GM19395 (cell line): ENCODE data around the gene PHACTR4.
"Not testable (repeated sequence)": the region's sequence is repeated elsewhere in the genome, so short reads cannot be mapped to it uniquely, and the experiment has no call there.

Experiments
- ATAC-seq: cut with Tn5 transposase; IDR thresholded peaks from one replicate; pipeline ENCODE4 v1.9.1; 2021; ENCODE audit warnings: mild to moderate bottlenecking, moderate library complexity; ENCODE audit not compliant: unreplicated experiment

PHACTR4 gene

DNA sequence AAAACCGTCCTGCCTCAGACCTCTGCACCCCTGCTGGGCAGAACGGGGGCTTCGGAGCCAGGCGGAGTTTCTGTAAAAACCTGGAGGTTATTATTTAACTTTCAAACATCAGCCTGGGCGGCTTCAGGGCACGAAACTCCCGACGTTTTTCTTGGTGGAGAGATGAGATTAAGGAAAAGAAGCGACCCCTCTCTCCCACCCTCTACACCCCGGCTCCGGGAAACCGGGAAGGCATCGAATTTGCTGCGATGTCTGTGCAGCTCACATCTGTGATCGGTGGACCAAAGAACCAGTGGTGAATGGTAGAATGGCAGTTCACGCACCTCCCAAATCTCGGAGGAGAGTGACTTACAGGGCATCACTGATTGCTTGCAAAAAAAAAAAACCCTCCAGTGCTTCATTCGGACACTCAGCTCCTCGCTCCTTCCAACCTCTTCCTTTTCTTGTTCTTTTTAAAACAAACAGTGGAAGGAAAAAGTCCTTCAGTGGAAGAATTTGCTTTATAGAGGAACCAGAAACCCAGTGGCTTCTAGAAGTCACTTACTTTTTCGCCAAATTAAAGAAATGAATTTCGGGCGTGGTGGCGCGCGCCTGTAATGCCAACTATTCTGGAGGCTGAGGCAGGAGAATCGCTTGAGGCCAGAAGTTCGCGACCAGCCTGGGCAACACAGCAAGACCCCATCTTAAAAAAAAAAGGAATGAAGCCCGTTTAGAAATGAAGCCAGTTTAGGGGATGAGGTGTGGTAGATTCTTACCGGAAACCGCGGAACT, 884 bp downstream of the PHACTR4 start:
- peak; percentile 18 for ATAC-seq

- ATAC-seq: no peak
These were observed 1.5 kb downstream of the PHACTR4 start for GRCh38 chr1:28371010-28371377.

- ATAC-seq: not testable (repeated sequence)
These were observed 3.9 kb downstream of the PHACTR4 start for GRCh38 chr1:28373450-28373849.

DNA sequence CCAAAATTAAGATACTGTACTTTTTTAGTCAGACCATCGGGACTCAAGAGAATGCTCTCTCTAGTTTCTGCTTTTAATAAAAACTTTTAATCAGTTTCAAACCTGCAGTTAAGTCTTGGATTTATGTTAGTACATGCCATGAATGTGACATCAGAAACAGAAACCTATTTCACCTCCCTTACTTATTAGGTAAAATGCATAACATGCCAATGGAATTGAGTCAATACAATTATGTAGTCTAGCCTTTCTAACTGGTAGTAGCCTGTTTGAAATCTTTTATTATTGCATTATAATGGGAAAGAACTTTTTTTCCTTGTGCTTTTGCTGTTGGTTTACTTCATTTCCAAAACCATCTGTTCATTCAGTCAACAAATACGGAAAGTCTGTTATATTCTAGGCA, 4.8 kb downstream of the PHACTR4 start:
- no peak for ATAC-seq

DNA sequence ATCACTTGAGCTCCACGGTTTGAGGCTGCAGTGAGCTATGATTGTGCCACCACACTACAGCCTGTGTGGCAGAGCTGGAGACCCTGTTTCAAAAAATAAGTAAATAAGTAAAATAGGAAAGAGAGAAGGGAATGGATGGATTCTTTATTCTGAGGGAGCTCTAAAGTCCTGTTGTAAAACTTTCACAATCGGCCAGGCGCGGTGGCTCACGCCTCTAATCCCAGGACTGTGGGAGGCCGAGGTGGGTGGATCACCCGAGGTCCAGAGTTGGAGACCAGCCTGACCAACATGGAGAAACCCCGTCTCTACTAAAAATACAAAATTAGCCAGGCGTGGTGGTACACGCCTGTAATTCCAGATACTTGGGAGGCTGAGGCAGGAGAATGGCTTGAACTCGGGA, 6.1 kb downstream of the PHACTR4 start:
- ATAC-seq: not testable (repeated sequence)

- not testable (repeated sequence) for ATAC-seq
These were observed 6.7 kb downstream of the PHACTR4 start for GRCh38 chr1:28376195-28376594.

DNA sequence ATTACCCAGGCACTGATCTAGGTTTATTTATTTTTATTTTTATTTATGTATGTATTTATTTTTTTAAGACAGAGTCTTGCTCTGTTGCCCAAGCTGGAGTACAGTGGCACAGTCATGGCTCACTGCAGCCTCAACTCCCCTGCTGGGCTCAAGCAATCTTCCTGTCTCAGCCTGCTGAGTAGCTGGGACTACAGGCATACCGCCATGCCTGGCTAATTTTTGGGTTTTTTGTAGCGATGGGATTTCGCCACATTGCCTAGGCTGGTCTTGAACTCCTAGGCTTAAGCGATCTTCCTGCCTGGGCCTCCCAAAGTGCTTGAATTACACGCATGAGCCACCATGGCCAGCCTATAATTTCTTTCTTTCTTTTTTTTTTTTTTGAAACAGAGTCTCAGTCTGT, 9.4 kb downstream of the PHACTR4 start:
- no peak for ATAC-seq

DNA sequence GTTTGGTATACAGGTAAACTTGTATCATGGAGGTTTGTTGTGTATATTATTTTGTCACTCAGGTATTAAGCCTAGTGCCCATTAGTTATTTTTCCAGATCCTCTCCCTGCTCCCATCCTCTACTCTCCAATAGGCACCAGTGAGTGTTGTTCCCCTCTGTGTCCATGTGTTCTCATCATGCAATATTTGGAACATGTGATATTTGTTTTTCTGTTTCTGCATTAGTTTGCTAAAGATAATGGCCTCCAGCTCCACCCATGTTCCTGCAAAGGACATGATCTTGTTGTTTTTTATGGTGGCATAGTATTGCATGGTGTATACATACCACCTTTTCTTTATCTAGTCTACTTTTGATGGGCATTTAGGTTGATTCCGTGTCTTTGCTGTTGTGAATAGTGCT, 10.9 kb downstream of the PHACTR4 start:
- no peak for ATAC-seq

DNA sequence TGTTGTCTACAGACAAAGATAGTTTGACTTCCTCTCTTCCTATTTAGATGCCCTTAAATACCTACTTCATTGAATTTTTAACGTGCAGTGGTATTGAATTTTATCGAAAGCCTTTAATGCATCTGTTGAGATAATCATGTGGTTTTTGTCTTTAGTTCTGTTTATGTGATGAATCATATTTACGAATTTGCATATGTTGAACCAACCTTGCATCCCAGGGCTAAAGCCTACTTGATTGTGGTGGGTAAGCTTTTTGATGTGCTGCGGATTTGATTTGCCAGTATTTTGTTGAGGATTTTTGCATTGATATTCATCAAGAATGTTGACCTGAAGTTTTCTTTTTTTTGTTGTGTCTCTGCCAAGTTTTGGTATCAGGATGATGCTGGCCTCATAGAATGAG, 14.2 kb downstream of the PHACTR4 start:
- ATAC-seq: not testable (repeated sequence)

DNA sequence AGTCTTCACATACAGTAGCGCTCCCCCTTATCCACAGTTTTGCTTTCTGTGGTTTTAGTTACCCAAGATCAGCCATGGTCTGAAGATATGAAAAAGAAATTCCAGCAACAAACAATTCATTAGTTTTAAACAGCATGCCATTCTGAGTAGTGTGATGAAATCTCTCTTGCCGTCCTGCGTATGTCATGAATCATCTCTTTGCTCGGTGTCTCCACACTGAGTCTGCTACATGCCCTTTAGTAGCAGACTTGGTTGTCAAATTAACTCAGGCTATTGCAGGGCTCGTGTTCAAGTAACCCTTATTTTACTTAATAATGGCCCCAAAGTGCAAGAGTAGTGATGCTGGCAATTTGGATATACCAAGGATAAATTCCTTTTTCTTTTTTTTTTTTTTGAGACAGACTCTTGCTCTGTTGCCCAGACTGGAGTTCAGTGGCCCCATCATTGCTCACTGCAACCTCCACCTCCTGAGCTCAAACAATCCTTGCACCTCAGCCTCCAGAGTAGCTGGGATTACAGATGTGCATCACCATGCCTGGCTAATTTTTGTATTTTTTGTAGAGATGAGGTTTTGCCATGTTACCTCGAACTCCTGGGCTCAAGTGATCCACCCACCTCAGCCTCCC, 22.6 kb downstream of the PHACTR4 start:
- ATAC-seq: no peak

GRCh38 chr1:28394136-28394535, 24.6 kb downstream of the PHACTR4 start:
- no peak for ATAC-seq

GRCh38 chr1:28395181-28395580, 25.6 kb downstream of the PHACTR4 start:
- no peak for ATAC-seq

GRCh38 chr1:28401760-28402159, 32.2 kb downstream of the PHACTR4 start:
- ATAC-seq: no peak

DNA sequence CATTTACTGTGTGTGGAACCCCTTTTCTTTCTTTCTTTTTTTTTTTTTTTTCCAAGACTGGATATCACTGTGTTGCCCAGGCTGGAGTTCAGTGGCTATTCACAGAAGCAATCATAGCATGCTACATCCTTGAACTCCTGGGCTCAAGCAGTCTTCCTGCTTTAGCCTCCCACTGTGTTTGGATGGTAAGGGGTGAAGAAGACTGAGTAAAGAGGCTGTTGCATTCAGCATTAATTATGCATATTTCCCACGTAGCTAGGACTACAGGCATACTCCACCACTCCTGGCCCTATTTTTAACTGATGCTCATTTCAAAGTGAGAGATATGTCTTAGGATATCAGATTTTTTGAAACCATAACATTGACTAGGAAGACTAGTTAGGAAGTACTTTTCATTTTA, 39.5 kb downstream of the PHACTR4 start:
- no peak for ATAC-seq

DNA sequence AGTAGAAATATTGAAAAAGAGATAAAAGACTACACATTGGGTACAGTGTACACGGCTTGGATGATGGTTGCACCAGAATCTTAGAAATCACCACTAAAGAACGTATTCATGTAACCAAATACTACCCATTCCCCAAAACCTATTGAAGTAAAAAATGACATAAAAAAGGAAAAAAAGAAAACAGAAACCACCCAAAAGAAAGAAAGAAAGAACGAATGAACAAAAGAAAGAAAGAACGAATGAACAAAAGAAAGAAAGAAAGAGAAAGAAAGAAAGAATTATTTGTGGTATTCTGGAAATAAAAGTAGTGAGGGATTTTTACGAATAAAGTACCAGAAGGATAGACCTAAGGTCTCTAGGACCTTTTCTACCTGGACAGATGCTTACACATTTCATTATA, 42.1 kb downstream of the PHACTR4 start:
- no peak for ATAC-seq

GRCh38 chr1:28412731-28413130, 43.2 kb downstream of the PHACTR4 start:
- ATAC-seq: no peak

- no peak for ATAC-seq
These were observed 47.1 kb downstream of the PHACTR4 start for GRCh38 chr1:28416509-28417194.

DNA sequence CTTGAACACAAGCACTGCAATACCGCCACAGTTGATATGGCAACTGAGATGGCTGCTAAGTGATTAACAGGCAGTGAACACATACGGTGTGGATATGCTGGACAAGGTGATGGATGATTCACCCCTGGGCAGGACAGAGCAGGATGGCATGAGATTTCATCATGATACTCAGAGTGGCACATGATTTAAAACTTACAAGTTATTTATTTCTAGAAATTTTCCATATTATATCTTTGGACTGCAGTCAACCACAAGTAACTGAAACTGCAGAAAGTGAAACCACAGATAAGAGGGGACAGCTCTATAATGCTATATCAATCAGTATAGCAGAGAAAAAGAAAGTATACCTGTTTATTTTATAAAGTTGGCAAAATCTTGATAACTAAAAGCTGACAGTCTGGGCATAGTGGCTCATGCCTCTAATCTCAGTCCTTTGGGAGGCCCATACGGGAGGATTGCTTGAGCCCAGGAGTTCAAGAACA, 47.9 kb downstream of the PHACTR4 start:
- ATAC-seq: peak; percentile 65

GRCh38 chr1:28417926-28418637, 48.5 kb downstream of the PHACTR4 start:
- ATAC-seq: no peak

- ATAC-seq: no peak
These were observed 52.2 kb downstream of the PHACTR4 start for GRCh38 chr1:28421744-28422143.

- ATAC-seq: no peak
These were observed 57.3 kb downstream of the PHACTR4 start for GRCh38 chr1:28426831-28427230.
